Measurements from ENCODE around the gene TENT4A. TPM values are rescaled to one million over a fixed set of nuclear protein-coding genes. Genes with fewer than 3 reads are reported as not detected.
A peak's percentile ranks its signal among the peaks of the same experiment; 100 is the strongest.

The TENT4A gene
- total and polyA plus RNA-seq, 2 donors = 8.4 to 18.7 TPM

DNA sequence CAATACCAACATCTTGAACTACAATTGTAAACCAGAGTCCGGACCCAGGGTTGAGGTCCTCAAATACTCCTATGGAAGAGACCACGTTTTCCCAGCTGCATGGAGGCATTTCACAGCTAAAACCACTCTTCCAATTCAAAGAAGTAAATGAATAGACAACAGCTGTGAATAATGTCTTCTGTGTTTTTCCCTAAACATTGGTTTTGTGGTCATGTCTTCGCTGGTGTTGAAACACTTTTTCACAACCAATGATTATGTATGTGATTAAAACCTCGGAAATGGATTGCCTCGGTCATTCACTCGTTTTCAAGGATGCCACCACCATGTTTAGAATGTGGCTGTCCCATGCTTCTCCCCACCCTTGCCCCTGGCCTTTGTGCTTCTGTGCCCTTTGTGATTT lies 9.4 kb upstream of the TENT4A start:
- peaks cover 4 to 11% of the 10 kb centered on the region in 2 donors for H3K4me1 ChIP-seq (ENCODE audit: control insufficient read depth in 2 of 2, insufficient read depth in 2 of 2, low read length in 2 of 2)
- H3K27ac ChIP-seq (ENCODE audit: low read depth in 1 of 2, low read length in 1 of 2) = no peak overlapping the region

DNA sequence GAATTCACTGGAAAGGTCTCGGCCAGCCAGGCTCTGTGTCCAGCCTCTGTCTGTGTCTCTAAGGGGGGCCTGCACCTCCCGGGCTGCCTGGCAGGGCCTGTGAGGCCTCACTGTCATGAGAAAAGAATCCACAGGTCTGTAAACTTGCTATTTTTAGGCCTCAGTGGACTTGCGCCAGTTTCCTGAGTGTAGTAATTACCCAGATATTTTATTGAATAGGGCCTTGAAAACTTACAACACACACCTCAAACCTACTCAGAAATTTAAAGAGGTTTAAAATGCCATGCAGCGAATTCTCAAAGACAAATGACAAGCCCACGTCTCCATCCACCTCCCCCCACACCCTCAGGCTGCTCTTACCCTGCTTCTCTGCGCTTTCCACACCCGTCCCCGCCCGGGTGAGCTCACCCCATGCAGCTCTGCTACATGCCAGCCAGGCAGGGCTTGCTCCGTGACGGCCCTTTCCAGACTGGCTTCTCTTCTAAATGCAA lies 8.8 kb upstream of the TENT4A start:
- Histone ChIP-seq H3K27ac (ENCODE audit: low read depth in 1 of 2, low read length in 1 of 2) (no peak overlapping the region), H3K4me1 (ENCODE audit: control insufficient read depth in 2 of 2, insufficient read depth in 2 of 2, low read length in 2 of 2) (peaks cover 4 to 11% of the 10 kb centered on the region in 2 donors), H3K36me3 (ENCODE audit: control insufficient read depth in 2 of 2, insufficient read depth in 2 of 2, low read length in 1 of 2) (no peaks in the 10 kb centered on the region), H3K9me3 (ENCODE audit: control insufficient read depth in 2 of 2, insufficient read depth in 1 of 2, low read length in 1 of 2) (no peaks in the 10 kb centered on the region), H3K4me3 (ENCODE audit: low read length in 2 of 2) (no peak overlapping the region), H3K27me3 (ENCODE audit: control insufficient read depth in 2 of 2, insufficient read depth in 1 of 2, low read length in 1 of 2) (peaks cover 0 to 17% of the 10 kb centered on the region in 2 donors)
- whole genome bisulfite sequencing = 88% methylated on average over 11 of the region's 11 CpGs
- no peak for DNase-seq (ENCODE audit: low read depth in 6 of 9, low spot score in 9 of 9)

More for the DNA sequence above, 9.4 kb upstream of the TENT4A start:
- H3K9me3 ChIP-seq (ENCODE audit: control insufficient read depth in 2 of 2, insufficient read depth in 1 of 2, low read length in 1 of 2) = no peaks in the 10 kb centered on the region
- DNase-seq (ENCODE audit: low read depth in 6 of 9, low spot score in 9 of 9) = no peak
- H3K36me3 ChIP-seq (ENCODE audit: control insufficient read depth in 2 of 2, insufficient read depth in 2 of 2, low read length in 1 of 2) = no peaks in the 10 kb centered on the region
- 93% methylated on average over 6 of the region's 6 CpGs for WGBS
- no peak overlapping the region for H3K4me3 ChIP-seq (ENCODE audit: low read length in 2 of 2)
- H3K27me3 ChIP-seq (ENCODE audit: control insufficient read depth in 2 of 2, insufficient read depth in 1 of 2, low read length in 1 of 2) = peaks cover 0 to 17% of the 10 kb centered on the region in 2 donors

DNA sequence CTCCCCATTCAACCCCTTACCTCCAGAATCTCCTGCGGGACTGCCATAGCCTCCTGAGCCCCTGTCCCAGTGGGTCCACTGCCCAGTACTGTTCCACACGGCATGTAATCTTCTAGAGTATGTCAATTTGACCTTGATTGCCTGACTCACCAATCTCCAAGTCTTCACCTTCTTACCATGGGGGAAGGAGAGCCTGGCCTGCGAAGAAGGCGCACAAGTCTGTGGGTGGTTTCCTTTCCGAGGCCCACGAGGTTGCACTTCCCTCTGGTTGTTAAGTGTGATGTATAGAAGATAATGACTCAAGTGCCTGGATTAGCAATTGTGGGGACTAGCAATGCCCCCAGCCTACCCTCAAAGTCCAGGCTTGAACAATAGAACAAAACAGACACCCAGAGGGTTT lies 8.1 kb upstream of the TENT4A start:
- no peak overlapping the region for H3K27ac ChIP-seq (ENCODE audit: low read depth in 1 of 2, low read length in 1 of 2)
- peaks cover 0 to 15% of the 10 kb centered on the region in 2 donors for H3K27me3 ChIP-seq (ENCODE audit: control insufficient read depth in 2 of 2, insufficient read depth in 1 of 2, low read length in 1 of 2)
- peaks cover 4 to 11% of the 10 kb centered on the region in 2 donors for H3K4me1 ChIP-seq (ENCODE audit: control insufficient read depth in 2 of 2, insufficient read depth in 2 of 2, low read length in 2 of 2)
- WGBS = 72% methylated on average over 6 of the region's 6 CpGs
- no peaks in the 10 kb centered on the region for H3K9me3 ChIP-seq (ENCODE audit: control insufficient read depth in 2 of 2, insufficient read depth in 1 of 2, low read length in 1 of 2)
- no peak overlapping the region for H3K4me3 ChIP-seq (ENCODE audit: low read length in 2 of 2)
- no peak for DNase-seq (ENCODE audit: low read depth in 6 of 9, low spot score in 9 of 9)
- H3K36me3 ChIP-seq (ENCODE audit: control insufficient read depth in 2 of 2, insufficient read depth in 2 of 2, low read length in 1 of 2) = no peaks in the 10 kb centered on the region

DNA sequence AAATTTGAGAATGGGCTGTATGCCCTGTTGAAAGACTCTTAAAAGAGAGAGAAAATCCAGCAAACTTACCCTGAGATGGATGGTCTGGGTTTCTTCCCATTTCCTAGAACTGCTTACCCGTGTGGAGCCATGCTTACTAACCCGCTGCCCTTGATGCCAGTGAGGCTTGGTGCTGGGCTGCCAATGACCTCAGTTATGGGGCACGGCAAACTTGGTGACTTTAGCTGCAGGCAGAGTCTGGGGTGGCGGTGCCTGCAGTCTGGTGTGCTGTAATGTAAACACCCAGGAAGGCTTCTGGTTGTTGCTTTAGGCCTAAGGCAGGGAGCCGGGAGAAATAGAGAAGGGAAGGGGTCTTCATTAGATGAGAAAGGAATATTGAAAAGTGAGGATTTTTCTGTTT lies 7.3 kb upstream of the TENT4A start:
- Histone ChIP-seq H3K27me3 (ENCODE audit: control insufficient read depth in 2 of 2, insufficient read depth in 1 of 2, low read length in 1 of 2) (peaks cover 0 to 9% of the 10 kb centered on the region in 2 donors), H3K27ac (ENCODE audit: low read depth in 1 of 2, low read length in 1 of 2) (no peak overlapping the region), H3K4me1 (ENCODE audit: control insufficient read depth in 2 of 2, insufficient read depth in 2 of 2, low read length in 2 of 2) (peaks cover 4 to 11% of the 10 kb centered on the region in 2 donors), H3K36me3 (ENCODE audit: control insufficient read depth in 2 of 2, insufficient read depth in 2 of 2, low read length in 1 of 2) (no peaks in the 10 kb centered on the region), H3K4me3 (ENCODE audit: low read length in 2 of 2) (no peak overlapping the region), H3K9me3 (ENCODE audit: control insufficient read depth in 2 of 2, insufficient read depth in 1 of 2, low read length in 1 of 2) (no peaks in the 10 kb centered on the region)
- DNase-seq (ENCODE audit: low read depth in 6 of 9, low spot score in 9 of 9) = no peak
- 97% methylated on average over 5 of the region's 5 CpGs for WGBS

DNA sequence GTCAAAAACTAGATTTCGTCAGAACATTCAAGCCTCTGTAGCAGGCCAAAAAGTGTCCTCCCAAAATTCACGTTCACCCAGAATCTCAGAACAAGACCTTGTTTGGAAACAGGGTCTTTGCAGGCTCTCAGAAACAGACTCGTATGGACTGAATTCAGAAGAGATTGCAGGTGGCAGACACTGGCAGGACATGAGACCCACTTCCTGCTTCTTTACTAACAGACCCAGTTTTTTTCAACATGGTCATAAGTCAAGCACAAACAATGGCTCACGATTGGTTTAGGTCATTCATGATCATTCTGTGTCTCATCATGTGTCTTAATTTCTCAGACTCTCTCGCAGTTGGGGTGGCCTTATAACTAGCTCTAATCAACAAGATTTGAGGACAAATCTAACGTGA lies 5.4 kb upstream of the TENT4A start:
- peaks cover 0 to 16% of the 10 kb centered on the region in 2 donors for H3K27me3 ChIP-seq (ENCODE audit: control insufficient read depth in 2 of 2, insufficient read depth in 1 of 2, low read length in 1 of 2)
- peaks cover 8 to 18% of the 10 kb centered on the region in 2 donors for H3K4me1 ChIP-seq (ENCODE audit: control insufficient read depth in 2 of 2, insufficient read depth in 2 of 2, low read length in 2 of 2)
- WGBS = 73% methylated on average over 6 of the region's 6 CpGs

DNA sequence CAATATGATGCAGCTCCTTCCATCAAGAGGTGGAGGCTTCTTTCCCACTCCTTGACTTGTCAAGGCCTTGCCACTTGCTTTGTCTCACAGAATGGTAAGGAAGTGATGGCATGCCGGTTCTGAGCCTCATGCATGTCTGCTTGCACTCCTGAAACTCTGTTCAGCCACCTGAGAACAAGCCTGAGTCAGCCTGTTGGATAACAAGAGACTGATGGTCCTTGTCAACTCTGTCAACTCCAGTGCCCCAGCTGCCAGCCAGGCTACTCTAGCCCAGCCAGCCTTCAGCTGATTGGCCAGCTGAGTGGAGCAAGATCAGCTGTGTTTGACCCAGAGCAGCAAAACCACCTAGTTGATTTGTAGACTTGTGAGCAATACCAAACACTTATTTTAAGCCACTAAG lies 4.4 kb upstream of the TENT4A start:
- no peaks in the 10 kb centered on the region for H3K36me3 ChIP-seq (ENCODE audit: control insufficient read depth in 2 of 2, insufficient read depth in 2 of 2, low read length in 1 of 2)
- no peak overlapping the region for H3K27ac ChIP-seq (ENCODE audit: low read depth in 1 of 2, low read length in 1 of 2)
- H3K4me1 ChIP-seq (ENCODE audit: control insufficient read depth in 2 of 2, insufficient read depth in 2 of 2, low read length in 2 of 2) = peaks cover 8 to 18% of the 10 kb centered on the region in 2 donors
- H3K4me3 ChIP-seq (ENCODE audit: low read length in 2 of 2) = no peak overlapping the region
- H3K27me3 ChIP-seq (ENCODE audit: control insufficient read depth in 2 of 2, insufficient read depth in 1 of 2, low read length in 1 of 2) = peaks cover 0 to 16% of the 10 kb centered on the region in 2 donors
- DNase-seq (ENCODE audit: low read depth in 6 of 9, low spot score in 9 of 9) = no peak
- WGBS = 91% methylated on average over 1 of the region's 1 CpG
- H3K9me3 ChIP-seq (ENCODE audit: control insufficient read depth in 2 of 2, insufficient read depth in 1 of 2, low read length in 1 of 2) = no peaks in the 10 kb centered on the region

More for the DNA sequence above, 5.4 kb upstream of the TENT4A start:
- peak in 1 of 9 donors; percentile 47 for DNase-seq (ENCODE audit: low read depth in 6 of 9, low spot score in 9 of 9)
- H3K9me3 ChIP-seq (ENCODE audit: control insufficient read depth in 2 of 2, insufficient read depth in 1 of 2, low read length in 1 of 2) = no peaks in the 10 kb centered on the region
- no peak overlapping the region for H3K27ac ChIP-seq (ENCODE audit: low read depth in 1 of 2, low read length in 1 of 2)
- no peaks in the 10 kb centered on the region for H3K36me3 ChIP-seq (ENCODE audit: control insufficient read depth in 2 of 2, insufficient read depth in 2 of 2, low read length in 1 of 2)
- no peak overlapping the region for H3K4me3 ChIP-seq (ENCODE audit: low read length in 2 of 2)

DNA sequence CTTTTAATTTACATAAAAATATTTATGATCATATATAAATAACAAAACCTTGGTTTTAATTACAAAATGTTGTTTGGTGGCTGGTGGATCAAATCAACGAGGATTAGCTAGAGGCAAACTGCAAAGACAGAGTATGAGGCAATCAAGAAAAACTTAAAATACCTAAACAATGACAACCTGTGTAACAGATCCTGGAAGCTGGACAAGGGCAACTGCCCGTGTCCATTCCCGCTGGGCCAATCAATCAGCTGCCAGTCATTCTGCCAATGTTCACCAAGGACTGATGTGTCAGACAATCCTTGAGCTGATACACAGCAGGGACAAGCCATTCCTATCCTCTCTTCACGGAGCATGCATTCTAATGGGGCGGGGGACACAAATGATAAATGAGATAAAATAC lies 3.2 kb upstream of the TENT4A start:
- WGBS = 92% methylated on average over 5 of the region's 5 CpGs
- Histone ChIP-seq H3K27me3 (ENCODE audit: control insufficient read depth in 2 of 2, insufficient read depth in 1 of 2, low read length in 1 of 2) (peaks cover 0 to 16% of the 10 kb centered on the region in 2 donors), H3K4me3 (ENCODE audit: low read length in 2 of 2) (no peak overlapping the region), H3K9me3 (ENCODE audit: control insufficient read depth in 2 of 2, insufficient read depth in 1 of 2, low read length in 1 of 2) (no peaks in the 10 kb centered on the region), H3K27ac (ENCODE audit: low read depth in 1 of 2, low read length in 1 of 2) (no peak overlapping the region), H3K4me1 (ENCODE audit: control insufficient read depth in 2 of 2, insufficient read depth in 2 of 2, low read length in 2 of 2) (peaks cover 8 to 20% of the 10 kb centered on the region in 2 donors), H3K36me3 (ENCODE audit: control insufficient read depth in 2 of 2, insufficient read depth in 2 of 2, low read length in 1 of 2) (no peaks in the 10 kb centered on the region)
- DNase-seq (ENCODE audit: low read depth in 6 of 9, low spot score in 9 of 9) = no peak

DNA sequence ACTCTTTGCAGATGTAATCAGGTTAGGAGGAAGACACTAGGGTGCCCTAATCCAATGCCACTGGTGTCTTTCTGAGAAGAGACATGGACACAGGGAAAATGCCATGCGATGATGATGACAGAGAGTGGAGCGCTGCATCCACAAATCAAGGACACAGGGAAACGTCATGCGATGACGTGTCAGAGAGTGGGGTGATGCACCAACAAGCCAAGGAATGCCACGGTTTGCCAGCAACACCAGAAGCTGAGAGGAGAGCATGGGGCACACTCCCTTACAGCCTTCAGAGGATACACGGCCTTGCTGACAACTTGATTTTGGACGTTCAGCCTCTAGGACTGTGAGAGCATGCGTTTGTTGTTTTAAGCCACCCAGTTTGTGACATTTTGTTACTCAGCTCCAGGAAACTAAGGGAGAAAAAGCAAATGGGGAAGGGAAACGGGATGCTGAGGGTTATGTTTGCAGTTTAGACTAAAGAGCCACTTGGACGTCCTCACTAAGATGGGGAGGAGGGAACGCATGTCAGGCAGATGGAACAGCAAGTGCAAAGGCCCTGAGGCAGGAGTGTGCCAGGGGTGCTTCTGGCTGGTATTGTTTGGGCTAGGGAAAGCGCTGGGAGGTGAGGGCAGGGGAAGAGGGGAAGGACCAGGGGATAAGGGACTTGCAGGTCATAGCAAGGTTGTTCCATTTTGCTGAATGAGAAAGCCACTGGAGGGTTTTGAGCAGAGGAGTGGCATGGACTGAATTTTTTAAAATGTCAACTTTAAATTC lies 2.5 kb upstream of the TENT4A start:
- H3K4me1 ChIP-seq (ENCODE audit: control insufficient read depth in 2 of 2, insufficient read depth in 2 of 2, low read length in 2 of 2) = peaks cover 14 to 25% of the 10 kb centered on the region in 2 donors
- no peaks in the 10 kb centered on the region for H3K9me3 ChIP-seq (ENCODE audit: control insufficient read depth in 2 of 2, insufficient read depth in 1 of 2, low read length in 1 of 2)
- H3K27ac ChIP-seq (ENCODE audit: low read depth in 1 of 2, low read length in 1 of 2) = no peak overlapping the region
- WGBS = 94% methylated on average over 13 of the region's 13 CpGs
- peaks cover 0 to 16% of the 10 kb centered on the region in 2 donors for H3K27me3 ChIP-seq (ENCODE audit: control insufficient read depth in 2 of 2, insufficient read depth in 1 of 2, low read length in 1 of 2)
- no peak overlapping the region for H3K4me3 ChIP-seq (ENCODE audit: low read length in 2 of 2)
- no peaks in the 10 kb centered on the region for H3K36me3 ChIP-seq (ENCODE audit: control insufficient read depth in 2 of 2, insufficient read depth in 2 of 2, low read length in 1 of 2)
- no peak for DNase-seq (ENCODE audit: low read depth in 6 of 9, low spot score in 9 of 9)

DNA sequence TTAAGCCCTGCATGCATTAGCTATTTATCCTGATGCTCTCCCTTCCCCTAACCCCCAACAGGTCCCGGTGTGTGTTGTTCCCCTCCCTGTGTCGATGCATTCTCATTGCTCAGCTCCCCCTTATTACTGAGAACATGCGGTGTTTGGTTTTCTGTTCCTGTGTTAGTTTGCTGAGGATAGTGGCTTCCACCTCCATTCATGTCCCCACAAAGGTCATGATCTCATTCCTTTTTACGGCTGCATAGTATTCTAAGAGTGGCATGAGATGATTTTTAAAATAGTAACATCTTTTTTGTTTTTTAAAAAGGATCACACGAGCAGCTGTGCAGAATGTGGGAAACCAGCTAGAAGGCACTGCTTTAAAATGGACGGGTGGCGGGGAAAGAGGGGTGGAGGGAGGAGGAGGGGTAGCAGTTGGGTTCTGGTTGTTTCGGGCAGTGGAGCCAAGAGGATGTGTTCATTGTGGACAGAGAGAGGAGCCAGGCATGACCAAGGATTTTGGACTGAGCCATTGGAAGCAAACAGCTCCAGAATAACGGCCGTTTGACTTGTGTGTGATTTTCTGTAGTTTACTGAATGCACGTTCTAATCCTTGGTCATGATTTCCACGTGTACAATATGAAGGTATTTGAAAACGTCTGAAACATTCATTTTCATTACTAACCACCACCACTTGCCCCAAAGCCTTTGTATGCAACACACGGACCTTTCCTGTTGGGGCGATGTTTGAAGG lies 1.7 kb upstream of the TENT4A start:
- 47% methylated on average over 15 of the region's 15 CpGs for WGBS
- H3K9me3 ChIP-seq (ENCODE audit: control insufficient read depth in 2 of 2, insufficient read depth in 1 of 2, low read length in 1 of 2) = no peaks in the 10 kb centered on the region
- H3K4me3 ChIP-seq (ENCODE audit: low read length in 2 of 2) = peak overlapping the region; percentile 60 to 83
- peaks cover 0 to 16% of the 10 kb centered on the region in 2 donors for H3K27me3 ChIP-seq (ENCODE audit: control insufficient read depth in 2 of 2, insufficient read depth in 1 of 2, low read length in 1 of 2)
- peaks cover 23 to 33% of the 10 kb centered on the region in 2 donors for H3K4me1 ChIP-seq (ENCODE audit: control insufficient read depth in 2 of 2, insufficient read depth in 2 of 2, low read length in 2 of 2)
- H3K36me3 ChIP-seq (ENCODE audit: control insufficient read depth in 2 of 2, insufficient read depth in 2 of 2, low read length in 1 of 2) = peaks cover 0 to 3% of the 10 kb centered on the region in 2 donors
- peak overlapping the region in 1 of 2 donors; percentile 73 for H3K27ac ChIP-seq (ENCODE audit: low read depth in 1 of 2, low read length in 1 of 2)
- no peak for DNase-seq (ENCODE audit: low read depth in 6 of 9, low spot score in 9 of 9)

Data from thymus (tissue), 11 donors.